LNCAP (cell line): ENCODE results near the gene CCNI2.

Experiments used
- TF ChIP-seq, protein P1 (sequence below): fragments of 450-650 bp; IDR thresholded peaks from 2 replicates; pipeline ENCODE4 v1.5.1; 2017; ENCODE audit warnings: mild to moderate bottlenecking

The CCNI2 gene, protein sequence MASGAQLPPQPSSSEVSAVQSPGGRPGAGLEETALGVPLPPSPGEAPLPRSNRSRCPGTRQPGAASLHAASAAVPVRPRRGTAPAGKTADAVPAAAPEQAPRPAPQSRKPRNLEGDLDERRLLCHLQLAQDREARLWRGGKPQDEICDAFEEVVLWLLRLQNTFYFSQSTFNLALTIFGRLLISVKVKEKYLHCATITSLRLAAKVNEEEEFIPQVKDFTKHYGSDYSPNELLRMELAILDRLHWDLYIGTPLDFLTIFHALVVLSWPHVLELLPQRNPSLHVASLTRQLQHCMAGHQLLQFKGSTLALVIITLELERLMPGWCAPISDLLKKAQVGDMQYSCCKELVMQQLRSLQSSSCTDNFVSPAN

DNA sequence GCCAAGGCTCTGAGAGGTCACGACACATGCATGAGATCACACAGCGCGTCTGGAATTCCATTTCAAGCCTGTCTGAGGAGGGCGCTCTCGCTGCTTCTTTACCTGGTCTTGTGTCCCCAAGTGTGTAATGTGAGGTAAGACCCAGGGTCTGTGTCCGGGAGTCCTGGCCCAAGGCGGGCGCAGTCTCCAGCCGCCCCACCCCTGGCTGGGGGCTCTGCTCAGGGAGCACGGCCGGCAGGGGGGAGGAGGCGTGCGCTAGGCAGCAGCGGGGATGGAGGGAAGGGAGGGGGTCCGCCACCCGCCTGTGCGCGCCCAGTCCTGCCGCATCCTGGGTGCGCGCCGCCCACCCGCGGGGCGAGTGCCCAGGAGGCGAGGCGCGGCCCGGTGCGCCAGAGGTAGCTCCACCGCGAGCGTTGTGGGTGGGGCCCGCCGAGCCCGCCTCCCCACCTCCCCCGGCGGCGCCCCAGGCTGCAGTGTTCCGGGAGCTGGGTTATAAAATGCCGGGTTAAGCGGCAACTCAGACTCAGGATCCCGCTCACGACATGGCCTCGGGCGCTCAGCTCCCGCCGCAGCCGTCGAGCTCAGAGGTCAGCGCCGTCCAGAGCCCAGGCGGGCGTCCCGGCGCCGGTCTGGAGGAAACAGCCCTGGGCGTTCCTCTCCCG is at the start of gene CCNI2:
CCNI2 (plus strand) TSS at position 473 of the 662 bp plus-strand sequence; CDS start at position 543, 70 bp downstream.
- TF ChIP-seq, protein P1, sequence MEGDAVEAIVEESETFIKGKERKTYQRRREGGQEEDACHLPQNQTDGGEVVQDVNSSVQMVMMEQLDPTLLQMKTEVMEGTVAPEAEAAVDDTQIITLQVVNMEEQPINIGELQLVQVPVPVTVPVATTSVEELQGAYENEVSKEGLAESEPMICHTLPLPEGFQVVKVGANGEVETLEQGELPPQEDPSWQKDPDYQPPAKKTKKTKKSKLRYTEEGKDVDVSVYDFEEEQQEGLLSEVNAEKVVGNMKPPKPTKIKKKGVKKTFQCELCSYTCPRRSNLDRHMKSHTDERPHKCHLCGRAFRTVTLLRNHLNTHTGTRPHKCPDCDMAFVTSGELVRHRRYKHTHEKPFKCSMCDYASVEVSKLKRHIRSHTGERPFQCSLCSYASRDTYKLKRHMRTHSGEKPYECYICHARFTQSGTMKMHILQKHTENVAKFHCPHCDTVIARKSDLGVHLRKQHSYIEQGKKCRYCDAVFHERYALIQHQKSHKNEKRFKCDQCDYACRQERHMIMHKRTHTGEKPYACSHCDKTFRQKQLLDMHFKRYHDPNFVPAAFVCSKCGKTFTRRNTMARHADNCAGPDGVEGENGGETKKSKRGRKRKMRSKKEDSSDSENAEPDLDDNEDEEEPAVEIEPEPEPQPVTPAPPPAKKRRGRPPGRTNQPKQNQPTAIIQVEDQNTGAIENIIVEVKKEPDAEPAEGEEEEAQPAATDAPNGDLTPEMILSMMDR = no peak

DNA sequence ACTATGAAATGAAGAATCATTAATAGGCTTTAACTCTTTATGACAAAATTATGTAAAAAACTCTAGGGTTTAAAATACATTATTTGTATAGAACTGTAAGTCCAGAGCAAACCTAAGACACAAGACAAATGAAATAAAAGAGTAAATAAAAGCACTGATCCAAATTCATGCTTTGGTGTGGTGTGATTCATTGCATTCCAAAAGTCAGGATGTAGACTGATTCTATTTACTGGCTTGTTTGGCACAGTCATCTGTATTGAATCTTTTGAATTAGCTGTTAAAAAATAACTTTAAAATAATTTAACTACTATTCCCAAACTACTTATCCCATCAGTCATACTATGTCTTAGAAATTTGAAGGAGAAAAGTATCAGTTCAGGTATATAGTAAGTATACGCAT is 42.4 kb upstream of the CCNI2 start:
- TF ChIP-seq, protein P1 = no peak

DNA sequence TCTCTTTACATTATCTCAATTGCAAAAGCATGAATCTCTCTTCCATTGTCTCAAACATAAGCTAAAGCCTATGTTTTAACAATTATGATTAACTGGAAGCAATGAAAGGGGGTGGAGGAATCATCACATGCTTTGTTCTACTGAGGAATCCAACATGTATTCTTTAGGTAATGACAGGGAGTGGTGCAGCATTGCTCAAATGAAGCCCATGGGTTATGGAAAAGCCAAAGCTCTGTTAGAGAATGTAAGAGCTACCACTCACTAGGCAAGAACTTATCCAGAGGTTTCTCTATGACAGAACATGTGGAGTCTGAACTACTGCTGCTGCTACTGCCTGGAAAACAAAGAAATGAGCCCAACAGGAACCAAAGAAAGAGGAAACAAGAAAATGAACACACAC is 38.6 kb upstream of the CCNI2 start:
- TF ChIP-seq, protein P1 = no peak

DNA sequence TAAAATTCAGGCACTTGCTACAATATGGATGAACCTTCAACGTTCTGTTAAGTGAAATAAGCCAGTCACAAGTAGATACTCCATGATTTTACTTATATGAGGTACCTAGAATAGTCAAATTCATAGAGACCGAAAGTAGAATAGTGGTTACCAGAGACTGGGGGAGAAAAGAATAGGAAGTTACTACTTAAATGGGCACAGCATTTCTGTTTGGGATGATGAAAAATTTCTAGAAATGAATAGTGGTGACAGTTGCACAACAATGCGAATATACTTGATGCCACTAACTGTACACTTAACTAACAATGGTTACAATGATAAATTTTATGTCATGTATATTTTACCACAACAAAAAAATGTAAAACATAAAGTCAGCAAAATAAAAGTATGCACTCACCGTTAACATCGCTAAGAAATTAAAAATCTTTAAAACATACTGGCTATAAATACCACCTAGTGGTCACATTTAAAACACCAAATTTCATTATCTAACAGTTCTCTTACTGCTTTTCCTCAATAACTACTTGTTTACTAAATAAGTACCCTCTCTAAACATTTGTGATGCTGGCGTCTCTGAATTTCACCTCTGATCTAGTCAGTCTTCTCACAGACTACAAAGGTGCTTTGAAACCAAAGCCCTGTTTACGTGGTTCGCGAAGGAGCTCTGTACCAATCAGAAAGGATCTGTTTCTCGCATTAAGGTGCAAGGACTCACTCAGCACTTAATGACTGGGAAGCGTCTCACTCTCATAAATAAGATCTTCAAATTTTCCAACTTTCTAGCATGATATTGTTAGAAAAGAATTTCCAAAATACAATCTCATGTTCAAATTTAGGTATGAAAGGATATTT is 32.5 kb upstream of the CCNI2 start:
- TF ChIP-seq, protein P1 = peak; percentile 47; the same call in 1 of the 2 replicates

DNA sequence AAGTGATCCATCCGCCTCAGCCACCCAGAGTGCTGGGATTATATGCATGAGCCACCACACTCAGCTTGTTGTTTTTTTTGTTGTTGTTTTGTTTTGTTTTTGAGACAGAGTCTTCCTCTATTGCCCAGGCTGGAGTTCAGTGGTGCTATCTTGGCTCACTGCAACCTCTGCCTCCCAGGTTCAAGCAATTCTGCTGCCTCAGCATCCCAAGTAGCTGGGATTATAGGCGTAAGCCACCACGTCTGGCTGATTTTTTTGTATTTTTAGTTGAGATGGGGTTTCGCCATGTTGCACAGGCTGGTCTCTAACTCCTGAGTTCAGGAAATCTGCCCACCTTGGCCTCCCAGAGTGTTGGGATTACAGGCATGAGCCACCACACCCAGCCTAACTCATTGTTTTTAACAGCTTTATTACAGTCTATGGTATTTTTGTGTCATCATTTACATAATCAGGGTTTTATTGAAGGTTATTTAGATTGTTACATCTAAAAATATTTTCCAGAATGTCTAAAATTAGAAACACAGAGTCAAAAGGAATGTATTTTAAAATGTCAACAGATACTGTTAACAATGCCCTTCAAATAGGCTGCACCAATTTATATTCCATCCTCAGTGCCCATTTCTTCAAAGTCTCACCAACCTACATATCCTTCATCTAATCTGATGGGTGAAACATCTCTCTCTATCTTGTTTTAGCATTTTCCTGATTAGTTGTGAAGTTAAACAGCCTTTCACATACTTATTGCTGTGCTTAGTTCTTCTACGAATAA is 28.5 kb upstream of the CCNI2 start:
- TF ChIP-seq, protein P1 = no peak

DNA sequence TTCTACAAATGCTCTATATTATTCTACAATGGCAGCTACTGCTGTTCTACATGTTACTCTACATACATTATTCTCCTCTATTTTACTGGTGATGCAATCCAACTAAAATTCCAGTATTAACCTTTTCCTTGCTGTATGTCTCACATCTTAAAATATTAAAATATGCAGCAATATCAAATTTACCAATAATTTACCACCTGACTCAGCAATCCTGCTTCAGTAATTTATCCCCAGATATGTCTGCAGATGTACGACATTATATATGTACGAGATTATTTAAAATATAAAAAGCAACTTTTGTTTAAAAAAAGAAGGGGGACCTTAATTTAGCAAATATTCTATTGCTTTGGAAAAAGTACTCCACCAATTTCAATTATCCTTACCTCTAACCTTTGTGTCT is 21.5 kb upstream of the CCNI2 start:
- TF ChIP-seq, protein P1 = no peak

DNA sequence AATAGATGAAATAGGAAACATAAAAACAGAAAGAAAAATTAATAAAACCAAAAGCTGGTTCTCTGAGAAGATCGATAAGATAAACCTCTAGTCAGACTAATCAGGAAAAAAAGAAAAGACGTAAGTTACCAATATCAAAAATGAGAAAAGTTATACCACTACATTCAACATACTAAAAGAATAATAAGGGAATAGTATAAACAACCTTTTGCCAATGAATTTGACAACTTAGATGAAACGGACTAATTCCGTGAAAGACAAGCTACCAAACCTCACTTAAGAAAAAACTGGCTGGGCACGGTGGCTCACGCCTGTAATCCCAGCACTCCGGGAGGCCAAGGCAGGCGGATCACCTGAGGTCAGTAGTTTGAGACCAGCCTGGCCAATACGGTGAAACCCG is 17.3 kb upstream of the CCNI2 start:
- TF ChIP-seq, protein P1 = no peak
